Right ventricle myocardium inferior (tissue), 1 donor: ENCODE data around the gene CDKN2B. TPM values are rescaled to one million over a fixed set of nuclear protein-coding genes. Genes with fewer than 3 reads are reported as not detected.
A peak's percentile ranks its signal among the peaks of the same experiment; 100 is the strongest.
"Not testable (repeated sequence)": the region's sequence is repeated elsewhere in the genome, so short reads cannot be mapped to it uniquely, and the experiment has no call there.

Experiments used
- ATAC-seq: fragments of 200-7000 bp; cut with Tn5 transposase; one replicate; pipeline ENCODE4 v1.9.1; 2020; ENCODE audit warnings: mild to moderate bottlenecking, moderate library complexity
- DNase-seq: peaks from one replicate; pipeline ENCODE4 v3.0.0; 2021; ENCODE audit errors: missing footprints
- intact Hi-C: fragments of 100-400 bp; cut with DNase I; formaldehyde crosslinking; loops from one replicate; pipeline ENCODE4 v1.11.0; 2022
- total RNA-seq: library from RNA; stranded (reverse); fragmentation: NEBNext Ultra II Directional; extraction: Animal tissue kit (Norgen Biotek cat#: 25700); gene quantifications from one replicate; pipeline ENCODE4 v1.2.1, GENCODE V29; 2021
- donor health status: DM: no; HTN: yes; CAD: no; lungs with severe emphysema.

CDKN2B gene
- total RNA-seq, 1 donor from 2014 or later: 3.0 TPM

GRCh38 chr9:21982391-21982790 lies 26.7 kb downstream of the CDKN2B start:
- DNase-seq (no peak), ATAC-seq (no peak)
- intact Hi-C loops: no loop called here

- intact Hi-C loops: no loop called here
- DNase-seq: no peak
Measured at GRCh38 chr9:21976334-21976875, 32.7 kb downstream of the CDKN2B start.

GRCh38 chr9:21974722-21975409 lies 34.2 kb downstream of the CDKN2B start:
- ATAC-seq (peak; percentile 34), DNase-seq (peak; percentile 74)
- intact Hi-C loops: loop anchor here (1.0 kb wide), 1 partner anchor 8 kb away; no protein-coding TSS in a partner anchor

More at GRCh38 chr9:21976334-21976875, 32.7 kb downstream of the CDKN2B start:
- ATAC-seq: no peak

- DNase-seq: no peak
- intact Hi-C loops: no loop called here
- ATAC-seq: no peak
Measured at GRCh38 chr9:21974343-21974721, 34.8 kb downstream of the CDKN2B start.

GRCh38 chr9:21972361-21972760 lies 36.7 kb downstream of the CDKN2B start:
- ATAC-seq (no peak), DNase-seq (no peak)
- intact Hi-C loops: no loop called here

- intact Hi-C loops: no loop called here
- ATAC-seq (no peak), DNase-seq (no peak)
Measured at GRCh38 chr9:21970800-21971640, 38.1 kb downstream of the CDKN2B start.

GRCh38 chr9:21969951-21970799 lies 38.9 kb downstream of the CDKN2B start:
- intact Hi-C loops: no loop called here
- ATAC-seq (no peak), DNase-seq (no peak)

- ATAC-seq: no peak
- DNase-seq: no peak
- intact Hi-C loops: no loop called here
Measured at GRCh38 chr9:21969011-21969940, 39.8 kb downstream of the CDKN2B start.

- DNase-seq: peak; percentile 61
- ATAC-seq: no peak
Measured at GRCh38 chr9:21968331-21969010, 40.6 kb downstream of the CDKN2B start.

GRCh38 chr9:21967702-21968101 lies 41.4 kb downstream of the CDKN2B start:
- DNase-seq (no peak), ATAC-seq (no peak)
- intact Hi-C loops: no loop called here

More at GRCh38 chr9:21968331-21969010, 40.6 kb downstream of the CDKN2B start:
- intact Hi-C loops: no loop called here

GRCh38 chr9:21967169-21967568 lies 41.9 kb downstream of the CDKN2B start:
- intact Hi-C loops: no loop called here

GRCh38 chr9:21966140-21966851 lies 42.8 kb downstream of the CDKN2B start:
- intact Hi-C loops: no loop called here
- no peak for DNase-seq
- ATAC-seq: no peak

More at GRCh38 chr9:21967169-21967568, 41.9 kb downstream of the CDKN2B start:
- DNase-seq (no peak), ATAC-seq (no peak)

GRCh38 chr9:21965401-21965951 lies 43.6 kb downstream of the CDKN2B start:
- intact Hi-C loops: no loop called here
- DNase-seq: no peak
- no peak for ATAC-seq

- intact Hi-C loops: no loop called here
- ATAC-seq: no peak
- no peak for DNase-seq
Measured at GRCh38 chr9:21964925-21965385, 44.1 kb downstream of the CDKN2B start.

GRCh38 chr9:21961569-21961968 lies 47.5 kb downstream of the CDKN2B start:
- intact Hi-C loops: no loop called here
- DNase-seq (no peak), ATAC-seq (no peak)

- DNase-seq, ATAC-seq, intact Hi-C loops: not testable (repeated sequence)
Measured at GRCh38 chr9:21959268-21959667, 49.8 kb downstream of the CDKN2B start.
